HepG2 (cell line): ENCODE results near the gene CLP1. TPM values are rescaled to one million over a fixed set of nuclear protein-coding genes. Genes with fewer than 3 reads are reported as not detected.
A peak's percentile ranks its signal among the peaks of the same experiment; 100 is the strongest.

Experiments used
- ARNT ChIP-seq: fragments of 450-650 bp; IDR thresholded peaks from 2 replicates; pipeline ENCODE4 v1.6.1; 2017
- CAMTA2 ChIP-seq: sonication (generic); formaldehyde crosslinking; IDR thresholded peaks from 2 replicates; pipeline ENCODE4 v1.4.0; 2020; ENCODE audit warnings: mild to moderate bottlenecking, missing genetic modification reagents, borderline replicate concordance
- ETV5 ChIP-seq: IDR thresholded peaks from 2 replicates; pipeline ENCODE4 v1.6.1; 2018; ENCODE audit warnings: missing biosample characterization, missing genetic modification reagents, inconsistent platforms, borderline replicate concordance
- HNRNPL ChIP-seq: fragments of 200-400 bp; formaldehyde crosslinking; IDR thresholded peaks from 2 replicates; pipeline ENCODE4 v1.6.1; 2017; ENCODE audit warnings: mild to moderate bottlenecking, low read depth, low read length
- HOXD1 ChIP-seq: sonication (generic); formaldehyde crosslinking; IDR thresholded peaks from 2 replicates; pipeline ENCODE4 v1.5.0; 2020; ENCODE audit warnings: missing genetic modification reagents
- LCORL ChIP-seq, 2 experiments: fragments of 450-650 bp in 1 of 2; sonication (generic) in 1 of 2; formaldehyde crosslinking in 1 of 2; IDR thresholded peaks; 2 replicates each; pipeline versions ENCODE4 v1.5.0 to v1.6.1; 2017 to 2020; ENCODE audit warnings: antibody characterized with exemption in 1 of 2, missing genetic modification reagents in 1 of 2
- MAFF ChIP-seq: IDR thresholded peaks from 2 replicates; pipeline ENCODE4 v1.6.1; 2011; ENCODE audit warnings: low read depth, low read length, improper control_type of control experiment
- MAFG ChIP-seq: sonication (generic); formaldehyde crosslinking; IDR thresholded peaks from 2 replicates; pipeline ENCODE4 v1.5.1; 2020; ENCODE audit warnings: mild to moderate bottlenecking, missing genetic modification reagents
- PAWR ChIP-seq: sonication (generic); formaldehyde crosslinking; IDR thresholded peaks from 2 replicates; pipeline ENCODE4 v1.4.0; 2020; ENCODE audit warnings: missing genetic modification reagents, mild to moderate bottlenecking, borderline replicate concordance
- PCBP1 ChIP-seq: fragments of 200-400 bp; formaldehyde crosslinking; IDR thresholded peaks from 2 replicates; pipeline ENCODE4 v1.6.1; 2017; ENCODE audit warnings: mild to moderate bottlenecking, low read depth, low read length, borderline replicate concordance
- ZBTB38 ChIP-seq: sonication (generic); formaldehyde crosslinking; IDR thresholded peaks from 2 replicates; pipeline ENCODE4 v1.5.1; 2020; ENCODE audit warnings: mild to moderate bottlenecking, missing genetic modification reagents
- ZBTB7A ChIP-seq: sonication (generic); formaldehyde crosslinking; IDR thresholded peaks from 2 replicates; pipeline ENCODE4 v1.8.0; 2022; ENCODE audit warnings: mild to moderate bottlenecking, missing genetic modification reagents
- ZFP36L2 ChIP-seq: sonication (generic); formaldehyde crosslinking; IDR thresholded peaks from 2 replicates; pipeline ENCODE4 v1.4.0; 2020; ENCODE audit warnings: missing genetic modification reagents
- ZNF207 ChIP-seq: fragments of 450-650 bp; IDR thresholded peaks from 2 replicates; pipeline ENCODE4 v1.6.1; 2016; ENCODE audit warnings: antibody characterized with exemption, borderline replicate concordance
- ZNF225 ChIP-seq: sonication (generic); formaldehyde crosslinking; IDR thresholded peaks from 2 replicates; pipeline ENCODE4 v1.4.0; 2020; ENCODE audit warnings: mild to moderate bottlenecking, missing genetic modification reagents
- ZNF367 ChIP-seq: sonication (generic); formaldehyde crosslinking; IDR thresholded peaks from 2 replicates; pipeline ENCODE4 v1.4.0; 2020; ENCODE audit warnings: missing genetic modification reagents, borderline replicate concordance
- ZNF557 ChIP-seq: sonication (generic); formaldehyde crosslinking; IDR thresholded peaks from 2 replicates; pipeline ENCODE4 v1.4.0; 2020; ENCODE audit warnings: missing genetic modification reagents
- ZNF572 ChIP-seq: sonication (generic); formaldehyde crosslinking; IDR thresholded peaks from 2 replicates; pipeline ENCODE4 v1.5.1; 2020; ENCODE audit warnings: mild to moderate bottlenecking, missing genetic modification reagents
- ZNF619 ChIP-seq: sonication (generic); formaldehyde crosslinking; IDR thresholded peaks from 2 replicates; pipeline ENCODE4 v1.4.0; 2020; ENCODE audit warnings: mild to moderate bottlenecking, missing genetic modification reagents
- ZNF720 ChIP-seq: sonication (generic); formaldehyde crosslinking; IDR thresholded peaks from 2 replicates; pipeline ENCODE4 v1.4.0; 2020; ENCODE audit warnings: missing genetic modification reagents
- polyA plus RNA-seq, 8 experiments: library from polyadenylated mRNA; depleted of rRNA in 3 of 8; stranded (reverse) in 7 of 8; unstranded in 1 of 8; fragments of >200 nt; fragmentation: Illumina TruSeq in 4 of 8; extraction: Trizol in 4 of 8; gene quantifications; 2 replicates each; pipeline versions ENCODE4 v1.2.1 to v1.2.3, GENCODE V29; 2011 to 2016; ENCODE audit warnings: low read depth in 4 of 8, missing spikeins in 1 of 8, mixed read lengths in 1 of 8; ENCODE audit not compliant: insufficient read depth in 1 of 8
- total RNA-seq, 5 experiments: library from RNA; depleted of rRNA; stranded (reverse); fragments of >200 nt; fragmentation: Illumina TruSeq; extraction: Trizol; gene quantifications; 2 replicates each; pipeline ENCODE4 v1.2.3, GENCODE V29; 2016; ENCODE audit warnings: low read depth in 1 of 5
- TF ChIP-seq, protein P1 (sequence below): sonication (generic); formaldehyde crosslinking; IDR thresholded peaks from 2 replicates; pipeline ENCODE4 v1.4.0; 2020; ENCODE audit warnings: missing genetic modification reagents, borderline replicate concordance
- TF ChIP-seq, protein P2 (sequence below): IDR thresholded peaks from 2 replicates; pipeline ENCODE4 v1.6.1; 2016; ENCODE audit warnings: low read depth, control low read depth
- TF ChIP-seq, protein P3 (sequence below): sonication (generic); formaldehyde crosslinking; IDR thresholded peaks from 2 replicates; pipeline ENCODE4 v1.9.0; 2021; ENCODE audit warnings: missing genetic modification reagents, borderline replicate concordance
- TF ChIP-seq, protein P4 (sequence below): sonication (generic); formaldehyde crosslinking; IDR thresholded peaks from 2 replicates; pipeline ENCODE4 v1.9.0; 2022; ENCODE audit warnings: low read depth, missing genetic modification reagents

Gene CLP1
- total and polyA plus RNA-seq, 2 of the 13 experiments (the other 11 are each of a cell fraction or from before 2014, with no cell fraction given) = 14.6 to 24.8 TPM

DNA sequence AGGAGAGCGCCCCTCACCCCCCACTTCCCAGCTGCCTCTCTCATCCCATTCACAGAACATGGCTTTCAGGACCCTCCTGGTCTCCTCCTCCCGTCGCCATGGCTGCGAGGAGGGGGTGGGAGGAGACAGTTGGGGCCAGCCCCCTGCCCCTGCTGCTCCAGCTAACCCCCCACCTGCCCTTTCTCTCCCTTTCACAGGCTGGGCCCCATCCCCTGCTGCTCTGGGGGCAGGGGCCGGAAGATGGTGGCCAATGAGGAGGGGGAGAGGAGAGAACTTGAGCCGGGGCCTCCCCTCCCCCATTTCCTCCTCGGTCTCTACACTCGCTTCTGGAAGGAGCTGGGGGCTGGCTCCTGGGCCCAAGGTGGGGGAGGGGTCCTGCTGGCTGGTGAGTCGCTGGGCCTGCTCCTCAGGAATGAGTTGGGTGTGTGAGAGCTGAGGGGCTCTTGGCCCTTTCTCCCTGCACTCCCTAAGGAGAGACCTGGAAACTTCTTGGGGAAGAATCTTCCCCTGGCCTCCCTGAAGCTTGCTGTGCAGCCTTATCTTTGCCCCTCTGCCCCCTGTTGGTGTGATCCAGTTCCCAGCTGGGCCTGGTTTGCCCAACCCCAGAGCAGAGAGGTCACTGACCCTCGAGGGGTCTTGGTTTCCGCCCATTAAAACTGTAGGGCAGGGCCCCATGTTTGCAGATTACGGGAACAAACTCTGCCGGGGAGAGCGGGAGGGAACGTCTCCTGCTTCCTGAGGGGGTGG lies 18.1 kb upstream of the CLP1 start (continued):
- TF ChIP-seq ZNF207 (no peak), ZBTB38 (CRISPR knock-in tag) (no peak), ZNF367 (CRISPR knock-in tag) (no peak), MAFF (no peak), LCORL (IDR thresholded peaks at IDR 0.05) (no peak), LCORL (CRISPR knock-in tag; IDR thresholded peaks at IDR 0.05) (peak; percentile 42; the same call in 1 of the 2 replicates), ZNF720 (CRISPR knock-in tag) (no peak), CAMTA2 (no peak), ARNT (no peak), ETV5 (CRISPR knock-in tag) (peak; percentile 81), ZNF619 (CRISPR knock-in tag) (no peak), ZNF557 (CRISPR knock-in tag) (no peak), HNRNPL (no peak), PAWR (CRISPR knock-in tag) (no peak), HOXD1 (no peak), ZFP36L2 (no peak), PCBP1 (no peak), ZNF225 (CRISPR knock-in tag) (no peak), ZNF572 (CRISPR knock-in tag) (no peak), MAFG (no peak), ZBTB7A (CRISPR knock-in tag) (0 out of 2 replicates have a peak, but pooled peaks have one; percentile 26)
- TF ChIP-seq, protein P1, sequence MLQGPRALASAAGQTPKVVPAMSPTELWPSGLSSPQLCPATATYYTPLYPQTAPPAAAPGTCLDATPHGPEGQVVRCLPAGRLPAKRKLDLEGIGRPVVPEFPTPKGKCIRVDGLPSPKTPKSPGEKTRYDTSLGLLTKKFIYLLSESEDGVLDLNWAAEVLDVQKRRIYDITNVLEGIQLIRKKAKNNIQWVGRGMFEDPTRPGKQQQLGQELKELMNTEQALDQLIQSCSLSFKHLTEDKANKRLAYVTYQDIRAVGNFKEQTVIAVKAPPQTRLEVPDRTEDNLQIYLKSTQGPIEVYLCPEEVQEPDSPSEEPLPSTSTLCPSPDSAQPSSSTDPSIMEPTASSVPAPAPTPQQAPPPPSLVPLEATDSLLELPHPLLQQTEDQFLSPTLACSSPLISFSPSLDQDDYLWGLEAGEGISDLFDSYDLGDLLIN = no peak
- TF ChIP-seq, protein P2, sequence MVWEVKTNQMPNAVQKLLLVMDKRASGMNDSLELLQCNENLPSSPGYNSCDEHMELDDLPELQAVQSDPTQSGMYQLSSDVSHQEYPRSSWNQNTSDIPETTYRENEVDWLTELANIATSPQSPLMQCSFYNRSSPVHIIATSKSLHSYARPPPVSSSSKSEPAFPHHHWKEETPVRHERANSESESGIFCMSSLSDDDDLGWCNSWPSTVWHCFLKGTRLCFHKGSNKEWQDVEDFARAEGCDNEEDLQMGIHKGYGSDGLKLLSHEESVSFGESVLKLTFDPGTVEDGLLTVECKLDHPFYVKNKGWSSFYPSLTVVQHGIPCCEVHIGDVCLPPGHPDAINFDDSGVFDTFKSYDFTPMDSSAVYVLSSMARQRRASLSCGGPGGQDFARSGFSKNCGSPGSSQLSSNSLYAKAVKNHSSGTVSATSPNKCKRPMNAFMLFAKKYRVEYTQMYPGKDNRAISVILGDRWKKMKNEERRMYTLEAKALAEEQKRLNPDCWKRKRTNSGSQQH = no peak
- TF ChIP-seq, protein P3, sequence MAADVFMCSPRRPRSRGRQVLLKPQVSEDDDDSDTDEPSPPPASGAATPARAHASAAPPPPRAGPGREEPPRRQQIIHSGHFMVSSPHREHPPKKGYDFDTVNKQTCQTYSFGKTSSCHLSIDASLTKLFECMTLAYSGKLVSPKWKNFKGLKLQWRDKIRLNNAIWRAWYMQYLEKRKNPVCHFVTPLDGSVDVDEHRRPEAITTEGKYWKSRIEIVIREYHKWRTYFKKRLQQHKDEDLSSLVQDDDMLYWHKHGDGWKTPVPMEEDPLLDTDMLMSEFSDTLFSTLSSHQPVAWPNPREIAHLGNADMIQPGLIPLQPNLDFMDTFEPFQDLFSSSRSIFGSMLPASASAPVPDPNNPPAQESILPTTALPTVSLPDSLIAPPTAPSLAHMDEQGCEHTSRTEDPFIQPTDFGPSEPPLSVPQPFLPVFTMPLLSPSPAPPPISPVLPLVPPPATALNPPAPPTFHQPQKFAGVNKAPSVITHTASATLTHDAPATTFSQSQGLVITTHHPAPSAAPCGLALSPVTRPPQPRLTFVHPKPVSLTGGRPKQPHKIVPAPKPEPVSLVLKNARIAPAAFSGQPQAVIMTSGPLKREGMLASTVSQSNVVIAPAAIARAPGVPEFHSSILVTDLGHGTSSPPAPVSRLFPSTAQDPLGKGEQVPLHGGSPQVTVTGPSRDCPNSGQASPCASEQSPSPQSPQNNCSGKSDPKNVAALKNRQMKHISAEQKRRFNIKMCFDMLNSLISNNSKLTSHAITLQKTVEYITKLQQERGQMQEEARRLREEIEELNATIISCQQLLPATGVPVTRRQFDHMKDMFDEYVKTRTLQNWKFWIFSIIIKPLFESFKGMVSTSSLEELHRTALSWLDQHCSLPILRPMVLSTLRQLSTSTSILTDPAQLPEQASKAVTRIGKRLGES (CRISPR knock-in tag) = no peak
- TF ChIP-seq, protein P4, sequence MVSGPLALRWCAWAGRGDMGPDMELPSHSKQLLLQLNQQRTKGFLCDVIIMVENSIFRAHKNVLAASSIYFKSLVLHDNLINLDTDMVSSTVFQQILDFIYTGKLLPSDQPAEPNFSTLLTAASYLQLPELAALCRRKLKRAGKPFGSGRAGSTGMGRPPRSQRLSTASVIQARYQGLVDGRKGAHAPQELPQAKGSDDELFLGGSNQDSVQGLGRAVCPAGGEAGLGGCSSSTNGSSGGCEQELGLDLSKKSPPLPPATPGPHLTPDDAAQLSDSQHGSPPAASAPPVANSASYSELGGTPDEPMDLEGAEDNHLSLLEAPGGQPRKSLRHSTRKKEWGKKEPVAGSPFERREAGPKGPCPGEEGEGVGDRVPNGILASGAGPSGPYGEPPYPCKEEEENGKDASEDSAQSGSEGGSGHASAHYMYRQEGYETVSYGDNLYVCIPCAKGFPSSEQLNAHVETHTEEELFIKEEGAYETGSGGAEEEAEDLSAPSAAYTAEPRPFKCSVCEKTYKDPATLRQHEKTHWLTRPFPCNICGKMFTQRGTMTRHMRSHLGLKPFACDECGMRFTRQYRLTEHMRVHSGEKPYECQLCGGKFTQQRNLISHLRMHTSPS (CRISPR knock-in tag) = no peak
